ENCODE measurements around the gene PMEPA1.

The PMEPA1 gene

GRCh38 chr20:57660922-57661745 lies 48.7 kb downstream of the PMEPA1 start:
- Histone ChIP-seq H3K36me3 (ENCODE audit: insufficient read depth, low read length) (peaks cover 15% of the 10 kb centered on the region), H3K4me1 (ENCODE audit: insufficient read depth, low read length) (no peaks in the 10 kb centered on the region), H3K9me3 (ENCODE audit: low read length) (no peaks in the 10 kb centered on the region), H3K4me3 (ENCODE audit: low read length) (no peak overlapping the region), H2AFZ (ENCODE audit: low read depth, low read length) (no peak overlapping the region), H3K27me3 (ENCODE audit: insufficient read depth, low read length) (no peaks in the 10 kb centered on the region)

- Histone ChIP-seq H2AFZ (ENCODE audit: low read depth, low read length) (no peak overlapping the region), H3K4me3 (ENCODE audit: low read length) (no peak overlapping the region), H3K9me3 (ENCODE audit: low read length) (no peaks in the 10 kb centered on the region), H3K27me3 (ENCODE audit: insufficient read depth, low read length) (no peaks in the 10 kb centered on the region), H3K36me3 (ENCODE audit: insufficient read depth, low read length) (peaks cover 15% of the 10 kb centered on the region), H3K4me1 (ENCODE audit: insufficient read depth, low read length) (no peaks in the 10 kb centered on the region)
These were observed 49.5 kb downstream of the PMEPA1 start for GRCh38 chr20:57660181-57660921.

GRCh38 chr20:57659517-57660180 lies 50.2 kb downstream of the PMEPA1 start:
- Histone ChIP-seq H3K9me3 (ENCODE audit: low read length) (no peaks in the 10 kb centered on the region), H2AFZ (ENCODE audit: low read depth, low read length) (no peak overlapping the region), H3K27me3 (ENCODE audit: insufficient read depth, low read length) (no peaks in the 10 kb centered on the region), H3K36me3 (ENCODE audit: insufficient read depth, low read length) (peaks cover 15% of the 10 kb centered on the region), H3K4me3 (ENCODE audit: low read length) (no peak overlapping the region), H3K4me1 (ENCODE audit: insufficient read depth, low read length) (no peaks in the 10 kb centered on the region)

- H3K4me1 ChIP-seq (ENCODE audit: insufficient read depth, low read length) = no peaks in the 10 kb centered on the region
- no peak overlapping the region for H2AFZ ChIP-seq (ENCODE audit: low read depth, low read length)
- H3K9me3 ChIP-seq (ENCODE audit: low read length) = no peaks in the 10 kb centered on the region
- no peaks in the 10 kb centered on the region for H3K27me3 ChIP-seq (ENCODE audit: insufficient read depth, low read length)
- no peak overlapping the region for H3K4me3 ChIP-seq (ENCODE audit: low read length)
- H3K36me3 ChIP-seq (ENCODE audit: insufficient read depth, low read length) = peaks cover 15% of the 10 kb centered on the region
These were observed 50.8 kb downstream of the PMEPA1 start for GRCh38 chr20:57658833-57659516.

- Histone ChIP-seq H3K9me3 (ENCODE audit: low read length) (no peaks in the 10 kb centered on the region), H2AFZ (ENCODE audit: low read depth, low read length) (no peak overlapping the region), H3K4me1 (ENCODE audit: insufficient read depth, low read length) (no peaks in the 10 kb centered on the region), H3K4me3 (ENCODE audit: low read length) (no peak overlapping the region), H3K36me3 (ENCODE audit: insufficient read depth, low read length) (peaks cover 15% of the 10 kb centered on the region), H3K27me3 (ENCODE audit: insufficient read depth, low read length) (no peaks in the 10 kb centered on the region)
These were observed 51.4 kb downstream of the PMEPA1 start for GRCh38 chr20:57658447-57658832.

GRCh38 chr20:57657535-57658446 lies 52.0 kb downstream of the PMEPA1 start:
- H3K4me1 ChIP-seq (ENCODE audit: insufficient read depth, low read length) = no peaks in the 10 kb centered on the region
- peaks cover 15% of the 10 kb centered on the region for H3K36me3 ChIP-seq (ENCODE audit: insufficient read depth, low read length)
- no peak overlapping the region for H2AFZ ChIP-seq (ENCODE audit: low read depth, low read length)
- no peaks in the 10 kb centered on the region for H3K9me3 ChIP-seq (ENCODE audit: low read length)
- H3K27me3 ChIP-seq (ENCODE audit: insufficient read depth, low read length) = no peaks in the 10 kb centered on the region
- no peak overlapping the region for H3K4me3 ChIP-seq (ENCODE audit: low read length)

- peaks cover 15% of the 10 kb centered on the region for H3K36me3 ChIP-seq (ENCODE audit: insufficient read depth, low read length)
- H3K4me1 ChIP-seq (ENCODE audit: insufficient read depth, low read length) = no peaks in the 10 kb centered on the region
- no peak overlapping the region for H2AFZ ChIP-seq (ENCODE audit: low read depth, low read length)
- H3K27me3 ChIP-seq (ENCODE audit: insufficient read depth, low read length) = no peaks in the 10 kb centered on the region
- H3K9me3 ChIP-seq (ENCODE audit: low read length) = no peaks in the 10 kb centered on the region
- H3K4me3 ChIP-seq (ENCODE audit: low read length) = no peak overlapping the region
These were observed 52.8 kb downstream of the PMEPA1 start for GRCh38 chr20:57656821-57657534.

- H3K36me3 ChIP-seq (ENCODE audit: insufficient read depth, low read length) = peaks cover 15% of the 10 kb centered on the region
- H2AFZ ChIP-seq (ENCODE audit: low read depth, low read length) = no peak overlapping the region
- H3K4me1 ChIP-seq (ENCODE audit: insufficient read depth, low read length) = no peaks in the 10 kb centered on the region
- H3K4me3 ChIP-seq (ENCODE audit: low read length) = no peak overlapping the region
- no peaks in the 10 kb centered on the region for H3K27me3 ChIP-seq (ENCODE audit: insufficient read depth, low read length)
- no peaks in the 10 kb centered on the region for H3K9me3 ChIP-seq (ENCODE audit: low read length)
These were observed 53.5 kb downstream of the PMEPA1 start for GRCh38 chr20:57656252-57656820.

GRCh38 chr20:57655809-57656155 lies 54.0 kb downstream of the PMEPA1 start:
- H3K9me3 ChIP-seq (ENCODE audit: low read length) = no peaks in the 10 kb centered on the region
- peaks cover 19% of the 10 kb centered on the region for H3K36me3 ChIP-seq (ENCODE audit: insufficient read depth, low read length)
- H3K4me3 ChIP-seq (ENCODE audit: low read length) = no peak overlapping the region
- no peak overlapping the region for H2AFZ ChIP-seq (ENCODE audit: low read depth, low read length)
- no peaks in the 10 kb centered on the region for H3K4me1 ChIP-seq (ENCODE audit: insufficient read depth, low read length)
- H3K27me3 ChIP-seq (ENCODE audit: insufficient read depth, low read length) = no peaks in the 10 kb centered on the region

GRCh38 chr20:57654998-57655808 lies 54.6 kb downstream of the PMEPA1 start:
- Histone ChIP-seq H3K36me3 (ENCODE audit: insufficient read depth, low read length) (peaks cover 24% of the 10 kb centered on the region), H3K9me3 (ENCODE audit: low read length) (no peaks in the 10 kb centered on the region), H3K27me3 (ENCODE audit: insufficient read depth, low read length) (no peaks in the 10 kb centered on the region), H3K4me3 (ENCODE audit: low read length) (no peak overlapping the region), H2AFZ (ENCODE audit: low read depth, low read length) (no peak overlapping the region), H3K4me1 (ENCODE audit: insufficient read depth, low read length) (no peaks in the 10 kb centered on the region)

- no peak overlapping the region for H3K4me3 ChIP-seq (ENCODE audit: low read length)
- H3K36me3 ChIP-seq (ENCODE audit: insufficient read depth, low read length) = peaks cover 26% of the 10 kb centered on the region
- no peaks in the 10 kb centered on the region for H3K27me3 ChIP-seq (ENCODE audit: insufficient read depth, low read length)
- H3K9me3 ChIP-seq (ENCODE audit: low read length) = no peaks in the 10 kb centered on the region
- H3K4me1 ChIP-seq (ENCODE audit: insufficient read depth, low read length) = no peaks in the 10 kb centered on the region
- H2AFZ ChIP-seq (ENCODE audit: low read depth, low read length) = no peak overlapping the region
These were observed 55.3 kb downstream of the PMEPA1 start for GRCh38 chr20:57654363-57654997.
